GM12878 (cell line): ENCODE results near the gene SENP6.

Source experiments
- POLR2AphosphoS5 ChIP-seq: IDR thresholded peaks from 2 replicates; pipeline ENCODE4 v1.6.1; 2011; ENCODE audit warnings: mild to moderate bottlenecking, low read length, inconsistent platforms
- TF ChIP-seq, protein P1 (sequence below): fragments of 150-350 bp; IDR thresholded peaks from 2 replicates; pipeline ENCODE4 v1.6.1; 2016; ENCODE audit warnings: low read depth, low read length
- TF ChIP-seq, protein P2 (sequence below), 3 experiments: IDR thresholded peaks in 2 of 3; conservative IDR thresholded peaks in 1 of 3; 2 replicates each; pipeline ENCODE4 v1.5.1; 2011; ENCODE audit warnings: low read depth in 3 of 3, low read length in 3 of 3, mild to moderate bottlenecking in 3 of 3, control low read depth in 2 of 3, moderate library complexity in 2 of 3, inconsistent platforms in 1 of 3, mixed read lengths in 1 of 3; ENCODE audit not compliant: control insufficient read depth in 2 of 3, insufficient read depth in 1 of 3; ENCODE audit errors: extremely low read depth in 1 of 3

GRCh38 chr6:75624988-75625387 is 23.3 kb downstream of the SENP6 start:
- TF ChIP-seq, protein P1, sequence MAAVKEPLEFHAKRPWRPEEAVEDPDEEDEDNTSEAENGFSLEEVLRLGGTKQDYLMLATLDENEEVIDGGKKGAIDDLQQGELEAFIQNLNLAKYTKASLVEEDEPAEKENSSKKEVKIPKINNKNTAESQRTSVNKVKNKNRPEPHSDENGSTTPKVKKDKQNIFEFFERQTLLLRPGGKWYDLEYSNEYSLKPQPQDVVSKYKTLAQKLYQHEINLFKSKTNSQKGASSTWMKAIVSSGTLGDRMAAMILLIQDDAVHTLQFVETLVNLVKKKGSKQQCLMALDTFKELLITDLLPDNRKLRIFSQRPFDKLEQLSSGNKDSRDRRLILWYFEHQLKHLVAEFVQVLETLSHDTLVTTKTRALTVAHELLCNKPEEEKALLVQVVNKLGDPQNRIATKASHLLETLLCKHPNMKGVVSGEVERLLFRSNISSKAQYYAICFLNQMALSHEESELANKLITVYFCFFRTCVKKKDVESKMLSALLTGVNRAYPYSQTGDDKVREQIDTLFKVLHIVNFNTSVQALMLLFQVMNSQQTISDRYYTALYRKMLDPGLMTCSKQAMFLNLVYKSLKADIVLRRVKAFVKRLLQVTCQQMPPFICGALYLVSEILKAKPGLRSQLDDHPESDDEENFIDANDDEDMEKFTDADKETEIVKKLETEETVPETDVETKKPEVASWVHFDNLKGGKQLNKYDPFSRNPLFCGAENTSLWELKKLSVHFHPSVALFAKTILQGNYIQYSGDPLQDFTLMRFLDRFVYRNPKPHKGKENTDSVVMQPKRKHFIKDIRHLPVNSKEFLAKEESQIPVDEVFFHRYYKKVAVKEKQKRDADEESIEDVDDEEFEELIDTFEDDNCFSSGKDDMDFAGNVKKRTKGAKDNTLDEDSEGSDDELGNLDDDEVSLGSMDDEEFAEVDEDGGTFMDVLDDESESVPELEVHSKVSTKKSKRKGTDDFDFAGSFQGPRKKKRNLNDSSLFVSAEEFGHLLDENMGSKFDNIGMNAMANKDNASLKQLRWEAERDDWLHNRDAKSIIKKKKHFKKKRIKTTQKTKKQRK = no peak
- TF ChIP-seq, protein P2, sequence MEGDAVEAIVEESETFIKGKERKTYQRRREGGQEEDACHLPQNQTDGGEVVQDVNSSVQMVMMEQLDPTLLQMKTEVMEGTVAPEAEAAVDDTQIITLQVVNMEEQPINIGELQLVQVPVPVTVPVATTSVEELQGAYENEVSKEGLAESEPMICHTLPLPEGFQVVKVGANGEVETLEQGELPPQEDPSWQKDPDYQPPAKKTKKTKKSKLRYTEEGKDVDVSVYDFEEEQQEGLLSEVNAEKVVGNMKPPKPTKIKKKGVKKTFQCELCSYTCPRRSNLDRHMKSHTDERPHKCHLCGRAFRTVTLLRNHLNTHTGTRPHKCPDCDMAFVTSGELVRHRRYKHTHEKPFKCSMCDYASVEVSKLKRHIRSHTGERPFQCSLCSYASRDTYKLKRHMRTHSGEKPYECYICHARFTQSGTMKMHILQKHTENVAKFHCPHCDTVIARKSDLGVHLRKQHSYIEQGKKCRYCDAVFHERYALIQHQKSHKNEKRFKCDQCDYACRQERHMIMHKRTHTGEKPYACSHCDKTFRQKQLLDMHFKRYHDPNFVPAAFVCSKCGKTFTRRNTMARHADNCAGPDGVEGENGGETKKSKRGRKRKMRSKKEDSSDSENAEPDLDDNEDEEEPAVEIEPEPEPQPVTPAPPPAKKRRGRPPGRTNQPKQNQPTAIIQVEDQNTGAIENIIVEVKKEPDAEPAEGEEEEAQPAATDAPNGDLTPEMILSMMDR (IDR thresholded peaks at IDR 0.05 in 2 of 3, conservative IDR thresholded peaks at IDR 0.05 in 1 of 3; ENCODE audit: control insufficient read depth in 2 of 3, extremely low read depth in 1 of 3, insufficient read depth in 1 of 3, low read depth in 3 of 3, low read length in 3 of 3) = no peak
- no peak for TF ChIP-seq POLR2AphosphoS5
